ENCODE data around the gene TAS1R2.

Gene TAS1R2

DNA sequence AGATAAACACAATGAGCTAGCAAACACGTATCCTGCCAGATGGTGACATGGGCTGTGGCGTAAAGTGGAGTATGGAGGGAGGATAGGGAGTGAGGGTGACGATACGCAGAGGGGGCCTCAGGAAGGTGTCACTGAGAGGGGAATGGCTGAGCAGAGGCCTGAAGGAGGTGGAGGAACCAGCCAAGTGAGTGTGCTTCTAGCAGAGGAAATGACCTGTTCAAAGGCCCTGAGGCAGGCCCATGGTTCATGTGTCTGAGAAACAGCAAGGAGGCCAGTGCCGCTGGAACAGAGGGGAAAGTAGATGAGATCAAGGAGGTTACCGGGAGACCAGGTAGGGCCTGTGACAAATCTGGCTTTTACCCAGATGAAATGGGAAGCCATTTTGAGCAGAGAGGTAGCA, 36.0 kb downstream of the TAS1R2 start:
- DNase-seq (ENCODE audit: low read depth in 2 of 3, low spot score in 1 of 3), result no peak

DNA sequence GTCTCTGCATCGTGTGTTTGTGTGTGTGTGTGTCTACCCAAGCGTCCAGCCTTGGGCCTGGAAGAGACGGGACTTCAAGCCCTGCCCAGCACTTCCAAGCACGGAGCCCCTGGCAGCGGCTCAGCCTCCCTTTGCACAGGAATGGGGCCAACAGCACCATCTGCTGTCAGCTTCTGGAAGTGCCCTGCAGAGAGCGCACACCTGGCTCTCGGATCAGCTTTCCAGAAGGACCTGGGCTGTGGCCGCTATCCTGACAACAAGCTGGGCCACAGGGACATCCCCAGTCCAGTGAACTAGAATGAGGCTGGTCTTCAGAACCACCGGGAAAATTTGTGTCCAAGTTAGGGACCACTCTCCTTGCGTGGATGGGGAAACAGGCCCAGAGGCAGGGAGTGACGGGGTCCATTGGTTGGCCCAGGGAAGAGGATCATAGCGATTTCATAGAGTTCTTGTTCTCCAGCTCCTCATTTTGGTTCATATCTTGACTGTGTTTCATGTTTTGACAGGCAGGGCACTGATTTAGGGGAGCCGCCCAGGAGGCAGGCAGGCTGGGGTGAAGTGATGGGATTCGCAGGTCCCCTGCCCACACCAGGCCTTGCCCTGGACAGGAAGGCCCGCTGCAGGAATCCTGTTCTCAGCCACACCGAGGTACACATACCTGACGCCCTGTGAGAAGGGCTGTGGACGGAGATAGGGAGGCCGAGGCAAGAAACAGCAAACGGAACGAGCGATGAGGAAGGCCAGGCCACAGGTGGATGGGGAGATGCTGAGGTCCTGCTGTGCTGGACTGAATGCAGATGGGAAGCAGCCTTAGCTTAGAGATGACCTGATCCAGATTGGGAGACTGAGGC, 38.4 kb downstream of the TAS1R2 start:
- peak; percentile 49 to 74 (median 49) for DNase-seq (ENCODE audit: low read depth in 2 of 3, low spot score in 1 of 3)

DNA sequence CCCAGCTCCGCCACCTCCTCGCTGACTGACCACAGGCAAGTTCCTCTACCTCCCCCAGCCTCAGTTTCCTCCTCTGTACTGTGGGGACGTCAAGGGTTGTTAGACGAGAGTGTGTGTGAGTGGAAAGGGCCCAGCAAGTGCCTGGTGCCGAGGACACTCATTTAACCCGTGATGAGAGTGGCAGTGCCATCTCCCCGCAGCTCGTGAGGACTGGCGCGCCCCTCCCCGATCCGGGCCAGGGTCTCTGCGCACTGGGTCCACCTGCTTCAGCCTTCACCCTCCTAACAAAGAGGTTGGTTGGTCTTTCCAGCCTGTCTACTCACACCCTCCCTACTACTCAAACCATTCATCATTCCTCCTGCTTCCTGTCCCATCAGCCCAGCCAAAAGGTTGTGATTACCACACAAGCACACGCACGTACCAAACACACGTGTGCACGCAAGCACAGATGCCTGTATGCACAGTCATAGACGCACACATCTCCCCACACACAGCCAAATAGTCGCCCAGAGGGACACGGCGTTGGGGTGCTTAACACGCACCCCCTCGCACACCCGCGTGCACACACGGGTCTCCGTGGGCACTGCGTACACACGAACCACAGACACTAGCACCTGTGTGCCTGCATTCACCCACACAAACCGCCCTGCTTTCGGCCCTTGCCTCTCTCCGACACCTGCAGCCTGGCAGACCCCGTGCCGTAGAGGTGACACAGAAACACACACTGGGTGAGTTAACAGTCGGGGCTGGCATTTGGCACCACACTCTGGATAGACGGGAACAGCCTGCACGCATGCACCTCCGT, 39.3 kb downstream of the TAS1R2 start:
- no peak for DNase-seq (ENCODE audit: low read depth in 2 of 3, low spot score in 1 of 3)

DNA sequence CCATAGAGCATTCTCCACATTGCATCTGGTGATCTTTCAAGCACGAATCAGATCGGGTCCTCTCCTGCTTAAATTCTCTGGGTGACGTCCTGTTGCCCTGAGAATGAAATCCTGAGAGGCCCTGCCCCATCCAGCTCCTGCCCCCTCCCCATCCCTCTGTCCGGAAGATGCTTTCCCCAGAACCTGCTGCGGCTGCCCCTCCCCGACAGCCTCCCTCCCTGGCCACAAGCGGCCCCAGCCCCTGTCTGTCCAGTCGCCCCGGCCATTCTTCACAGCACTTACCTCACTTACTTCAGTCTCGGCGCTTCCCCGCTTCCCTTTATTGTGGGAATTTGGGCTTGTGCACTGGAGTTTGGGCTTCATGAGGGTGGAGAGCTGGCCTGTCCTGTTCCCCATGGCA, 40.3 kb downstream of the TAS1R2 start:
- DNase-seq (ENCODE audit: low read depth in 2 of 3, low spot score in 1 of 3), result no peak

DNA sequence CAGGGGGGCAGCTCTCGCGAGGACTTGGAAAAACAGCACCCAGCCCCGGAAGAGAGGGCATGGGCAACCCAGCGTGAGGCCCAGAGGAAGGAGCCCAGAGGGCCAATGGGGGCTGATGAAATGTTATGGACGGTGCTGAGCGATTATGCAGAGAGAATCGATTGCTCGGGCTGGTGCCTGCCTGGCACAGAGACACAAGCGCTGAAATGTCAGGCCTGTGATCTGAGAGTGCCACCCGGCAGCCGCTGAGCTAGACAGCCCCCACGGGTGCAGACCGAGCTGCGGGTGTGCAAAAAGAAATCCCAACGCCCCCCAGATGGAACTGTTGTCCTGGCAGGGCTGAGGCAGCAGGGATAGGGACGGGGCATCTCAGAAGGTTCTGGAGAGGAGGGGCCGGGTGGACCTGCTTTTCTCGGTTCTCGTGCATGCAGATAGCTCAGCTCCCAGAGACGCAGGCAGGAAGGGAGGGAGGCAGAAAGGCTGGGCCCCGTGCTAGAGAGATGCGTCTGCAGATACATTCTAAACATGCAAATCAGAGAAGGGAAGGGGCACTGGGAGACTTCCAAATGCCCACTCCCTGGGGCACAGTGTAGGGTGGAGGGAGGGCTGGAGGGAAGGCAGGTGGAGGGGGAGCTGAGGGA, 41.5 kb downstream of the TAS1R2 start:
- DNase-seq (ENCODE audit: low read depth in 2 of 3, low spot score in 1 of 3), result no peak

DNA sequence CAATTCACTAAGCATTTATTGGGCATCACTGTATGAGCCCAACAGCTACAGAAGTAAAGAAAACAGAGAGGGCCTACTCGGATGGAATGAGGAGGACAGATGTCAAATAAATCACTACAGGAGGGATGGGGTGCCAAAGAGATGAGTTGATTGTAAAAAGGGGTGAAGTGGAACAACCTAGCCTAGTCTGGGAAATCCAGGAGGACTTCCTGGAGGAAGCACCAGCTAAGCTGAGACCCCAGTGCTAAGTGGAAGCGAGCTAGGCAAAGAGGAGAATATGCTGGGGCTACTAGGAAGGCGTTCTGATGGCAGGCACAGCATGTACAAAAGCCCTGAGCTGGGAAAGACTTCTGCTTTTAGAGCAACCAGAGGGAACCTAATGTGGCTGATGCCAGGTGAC, 42.1 kb downstream of the TAS1R2 start:
- DNase-seq (ENCODE audit: low read depth in 2 of 3, low spot score in 1 of 3), result no peak

DNA sequence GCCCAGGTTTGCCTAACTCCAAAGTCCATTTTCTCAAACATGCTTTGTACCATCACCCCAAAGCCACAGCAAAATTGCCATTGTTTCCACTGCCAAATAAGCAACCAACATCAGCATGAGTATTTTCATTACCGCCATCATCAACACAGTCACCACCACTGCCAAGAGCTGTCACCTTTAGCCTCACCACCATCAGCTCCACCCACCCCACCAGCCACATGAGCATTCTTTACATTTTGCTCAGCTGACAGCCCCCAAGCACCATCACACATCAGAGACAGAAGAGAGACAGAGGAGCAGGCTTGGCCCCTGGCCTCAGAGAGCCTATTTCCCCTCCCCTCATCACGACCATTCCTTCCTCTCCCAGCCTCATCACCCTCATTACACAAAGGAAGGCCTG, 42.7 kb downstream of the TAS1R2 start:
- no peak for DNase-seq (ENCODE audit: low read depth in 2 of 3, low spot score in 1 of 3)

DNA sequence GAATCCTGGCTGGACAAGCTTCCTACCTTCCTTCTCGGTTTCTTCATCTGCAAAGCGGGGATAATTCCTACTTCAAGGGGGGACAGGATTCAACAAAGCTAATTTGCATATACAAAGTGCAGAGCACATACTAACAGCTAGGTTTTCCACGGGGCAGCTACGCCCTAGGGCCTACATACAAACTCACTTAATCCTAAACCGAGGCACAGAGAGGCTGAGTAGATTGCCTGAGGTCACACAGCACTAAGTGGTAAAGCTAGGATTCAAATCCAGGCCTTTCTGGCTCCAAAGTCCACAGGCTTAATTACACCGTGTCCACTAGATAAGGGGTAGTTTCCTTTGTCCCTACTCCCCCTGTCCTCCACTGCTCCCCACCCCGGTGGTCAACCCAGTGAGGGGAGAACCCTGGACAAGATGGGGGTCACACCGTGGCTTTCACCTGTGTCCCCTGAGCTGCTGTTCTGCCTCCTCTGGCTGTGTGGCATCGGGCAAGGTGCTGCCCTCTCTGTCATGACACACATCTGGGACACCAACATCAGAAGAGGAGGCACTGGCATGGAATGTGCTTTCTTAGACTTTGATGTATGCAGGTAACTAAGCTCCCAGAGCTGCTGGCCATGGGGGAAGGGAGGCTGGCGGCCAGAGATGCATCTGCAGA, 44.5 kb downstream of the TAS1R2 start:
- no peak for DNase-seq (ENCODE audit: low read depth in 2 of 3, low spot score in 1 of 3)

DNA sequence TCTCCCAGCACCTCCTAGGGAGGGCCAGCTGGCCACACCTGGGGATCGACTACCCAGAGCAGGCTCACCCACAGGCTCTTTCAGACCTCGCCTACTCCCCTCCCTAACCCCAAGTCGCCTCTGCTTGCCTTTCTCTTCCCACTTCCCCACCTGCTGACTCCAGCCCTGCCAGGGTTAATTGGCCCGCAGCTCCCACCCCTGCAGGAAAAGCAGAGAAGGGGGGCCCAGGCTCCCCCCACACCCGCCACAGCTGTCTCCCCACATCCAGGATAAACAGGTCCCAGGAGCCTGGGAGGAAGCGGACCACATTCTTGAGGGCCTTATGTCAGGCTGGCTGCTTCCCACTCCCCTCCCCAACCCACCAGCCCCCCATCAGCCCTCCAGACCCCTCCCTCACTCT, 45.0 kb downstream of the TAS1R2 start:
- DNase-seq (ENCODE audit: low read depth in 2 of 3, low spot score in 1 of 3), result no peak

DNA sequence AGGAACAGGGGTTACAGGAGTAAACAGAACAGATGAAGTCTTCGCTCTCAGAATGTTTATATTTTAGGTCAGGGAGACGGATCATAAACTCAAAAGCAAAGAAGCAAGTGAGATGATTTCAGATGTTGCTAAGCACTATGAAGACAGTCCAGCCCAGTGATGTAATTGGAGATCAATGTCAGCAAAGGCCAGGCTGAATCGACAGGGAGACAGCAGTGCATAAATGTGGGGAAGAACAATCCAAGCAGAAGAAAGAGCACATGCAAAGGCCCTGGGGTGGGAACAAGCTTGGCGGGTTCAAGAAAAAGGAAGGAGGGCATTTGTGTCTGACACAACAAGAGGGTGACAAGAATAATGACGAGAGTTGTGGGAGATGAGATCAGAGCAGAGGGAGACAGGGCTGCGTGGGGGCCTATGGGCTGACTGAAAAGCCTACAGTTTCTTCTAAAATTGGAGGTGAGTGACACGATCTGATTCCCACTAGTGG, 47.0 kb downstream of the TAS1R2 start:
- DNase-seq (ENCODE audit: low read depth in 2 of 3, low spot score in 1 of 3), result no peak

DNA sequence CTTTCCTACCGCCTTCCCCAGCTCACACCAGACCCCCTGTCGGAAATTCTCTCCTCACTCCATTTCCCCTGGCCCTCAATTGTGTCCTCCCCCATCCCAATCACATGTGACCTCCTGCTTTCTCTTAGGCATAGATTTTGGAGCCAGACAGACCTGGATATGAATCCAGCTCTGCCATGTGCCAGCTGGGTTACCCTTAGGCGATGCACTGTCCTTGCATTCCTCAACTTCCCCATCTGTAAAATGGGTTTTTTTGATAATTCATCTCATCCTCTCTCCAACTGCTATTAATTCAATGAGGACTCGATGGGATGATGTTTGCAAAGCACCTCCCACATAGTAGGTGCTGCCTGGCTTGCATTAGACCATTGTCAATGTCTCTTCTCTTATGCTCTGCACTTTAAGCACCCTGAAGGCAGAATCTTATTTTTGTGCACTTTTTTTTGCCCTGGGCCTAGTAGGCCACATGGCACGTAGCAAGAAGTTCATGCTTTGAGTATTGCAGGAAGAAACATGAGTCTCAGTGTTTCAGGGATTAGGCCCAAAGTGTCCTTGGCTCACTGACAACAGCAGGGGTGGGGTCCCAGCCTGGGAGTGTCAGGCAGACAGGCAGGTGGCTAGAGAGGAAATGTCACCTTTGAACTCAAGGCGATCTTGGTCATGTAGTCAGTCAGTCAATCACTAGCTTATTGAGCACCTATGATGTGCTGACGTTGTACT, 47.6 kb downstream of the TAS1R2 start:
- DNase-seq (ENCODE audit: low read depth in 2 of 3, low spot score in 1 of 3), result no peak

DNA sequence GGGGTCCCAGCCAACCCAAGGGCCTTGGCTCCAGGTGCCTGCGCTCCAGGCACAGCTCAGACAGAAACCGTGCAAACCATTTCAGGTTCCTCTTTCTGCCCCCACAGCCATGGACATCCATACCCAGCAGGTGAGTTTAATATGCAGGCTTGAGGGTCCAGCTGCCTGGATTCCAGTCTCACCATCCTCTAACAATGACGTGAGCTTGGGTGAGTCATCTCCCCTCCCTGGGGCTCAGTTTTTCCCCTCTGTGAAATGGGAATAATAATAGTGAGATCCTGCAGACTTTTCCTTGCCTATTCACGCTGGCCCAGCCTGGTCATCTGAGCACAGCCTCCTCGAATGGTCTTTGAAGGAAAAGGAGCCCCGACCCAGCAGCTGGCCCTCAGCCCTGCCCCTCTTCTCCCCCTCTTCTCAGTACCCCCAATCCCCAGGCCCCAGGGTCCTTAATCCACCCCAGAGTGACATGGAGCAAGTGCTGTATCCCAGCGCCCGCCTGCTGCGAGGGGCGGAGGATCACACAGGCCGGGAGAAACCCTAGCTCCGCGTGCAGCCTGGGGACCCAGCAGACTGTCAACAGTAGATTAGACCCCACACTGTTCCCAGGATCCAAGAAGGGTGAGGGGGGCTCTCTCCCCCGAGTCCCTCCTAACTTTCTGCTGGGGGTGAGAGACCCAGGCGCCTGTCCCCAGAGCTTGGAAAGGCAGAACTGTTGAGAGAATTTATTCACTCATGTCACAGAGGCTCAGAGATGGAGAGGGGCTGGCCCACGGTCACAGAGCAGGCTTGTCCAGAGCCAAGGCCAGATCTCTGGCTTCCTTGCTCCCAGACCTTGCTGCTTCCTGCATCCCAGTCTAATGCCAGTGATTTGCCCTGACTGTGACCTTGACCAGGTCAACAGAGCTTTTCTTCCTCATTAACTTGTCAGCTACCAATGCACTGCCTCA, 49.2 kb downstream of the TAS1R2 start:
- no peak for DNase-seq (ENCODE audit: low read depth in 2 of 3, low spot score in 1 of 3)

DNA sequence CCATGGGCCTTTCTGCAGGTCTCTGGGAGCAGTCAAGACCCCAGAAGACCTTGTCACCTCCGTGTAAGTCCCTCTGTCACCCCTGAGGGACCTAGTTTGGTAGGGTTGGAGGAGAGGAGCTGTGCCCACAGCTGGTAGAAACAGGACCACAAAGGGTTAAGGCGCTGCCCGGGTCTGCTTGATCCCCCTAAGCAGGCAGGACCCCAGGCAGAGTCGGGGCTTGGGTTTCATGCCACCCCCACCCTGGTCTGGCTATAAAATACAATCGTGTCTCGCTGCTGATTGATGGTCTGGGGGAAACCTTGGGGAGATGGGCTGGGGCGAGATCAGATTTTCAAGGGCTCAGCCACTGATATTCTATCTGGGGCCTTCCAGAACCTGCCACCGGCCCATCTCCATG, 50.9 kb downstream of the TAS1R2 start:
- no peak for DNase-seq (ENCODE audit: low read depth in 2 of 3, low spot score in 1 of 3)

DNA sequence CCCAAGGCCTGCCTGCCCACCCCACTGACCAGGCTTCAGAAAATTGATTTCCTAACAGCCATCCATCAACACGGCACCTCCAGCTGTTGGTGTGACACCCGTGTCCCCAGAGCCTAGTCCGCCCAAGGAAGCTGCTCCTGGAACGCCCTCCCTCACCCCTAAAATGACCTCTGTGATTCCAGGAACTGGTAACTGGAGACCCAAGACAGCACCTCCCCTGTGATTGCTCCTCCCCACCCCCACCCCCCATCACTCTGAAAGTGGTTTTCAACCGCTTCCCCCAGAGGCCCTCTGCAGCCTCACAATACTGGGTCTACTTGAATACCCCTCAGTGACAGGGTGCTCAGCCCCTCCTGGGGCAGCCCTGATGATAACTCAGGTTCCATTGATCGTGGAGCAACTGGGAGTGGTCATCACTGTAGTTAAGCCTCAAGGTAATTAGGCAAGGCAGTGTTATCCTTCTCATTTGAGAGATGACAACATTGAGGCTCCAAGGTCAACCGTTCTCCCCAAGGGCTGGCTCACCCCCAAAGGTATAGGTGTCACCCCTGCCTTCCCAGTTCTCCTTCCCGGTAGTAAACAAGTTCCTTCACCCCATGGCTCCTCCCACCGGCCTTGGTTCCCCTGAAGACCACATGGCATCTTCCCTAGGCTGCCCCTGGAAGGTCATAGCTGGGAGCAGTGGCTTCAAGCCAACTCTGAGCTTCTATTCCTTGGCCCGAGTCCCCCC, 52.0 kb downstream of the TAS1R2 start:
- DNase-seq (ENCODE audit: low read depth in 2 of 3, low spot score in 1 of 3), result no peak

DNA sequence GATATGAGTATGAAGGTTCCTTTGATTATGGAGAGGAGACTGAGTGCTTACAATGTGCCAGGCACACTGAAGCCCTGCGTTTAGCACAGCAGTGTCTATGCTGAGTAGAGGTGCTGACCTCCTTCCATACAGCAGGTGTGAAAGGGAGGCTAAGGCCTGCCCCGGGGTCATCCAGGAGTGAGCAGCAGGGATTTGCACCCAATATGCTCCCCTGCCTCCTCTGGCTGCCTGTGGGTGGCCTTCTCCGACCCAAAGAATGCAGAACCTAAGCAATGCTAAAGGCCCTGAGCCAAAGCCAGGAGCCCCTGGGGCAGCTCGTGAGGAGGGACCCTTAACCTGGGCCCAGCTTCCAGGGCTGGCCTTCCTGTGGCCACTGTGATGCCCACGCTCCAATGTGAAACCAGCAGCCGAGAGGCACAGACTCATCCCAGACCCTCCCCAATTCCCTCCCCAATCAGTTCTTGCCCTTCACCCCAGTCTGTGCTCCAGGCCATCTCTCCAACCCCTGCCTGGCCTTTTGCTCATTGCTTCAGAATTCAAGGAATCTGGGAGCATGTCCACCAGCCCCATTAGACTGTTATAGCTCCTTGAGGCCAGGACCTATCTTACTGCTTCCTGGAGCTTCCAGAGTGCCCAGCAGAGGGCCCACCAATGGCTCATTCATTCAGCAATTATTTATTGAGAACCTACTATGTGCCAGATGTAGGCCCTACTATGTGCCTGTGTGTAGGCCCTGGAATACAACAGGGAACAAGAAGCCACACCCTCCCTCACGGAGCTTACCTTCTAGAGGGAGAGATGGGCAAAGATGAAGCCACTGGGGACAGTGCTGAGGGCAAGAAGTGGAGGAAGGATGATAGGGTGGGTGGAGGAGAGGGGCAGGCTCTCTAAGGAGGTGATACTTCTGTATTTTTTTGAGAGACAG, 53.3 kb downstream of the TAS1R2 start:
- no peak for DNase-seq (ENCODE audit: low read depth in 2 of 3, low spot score in 1 of 3)

DNA sequence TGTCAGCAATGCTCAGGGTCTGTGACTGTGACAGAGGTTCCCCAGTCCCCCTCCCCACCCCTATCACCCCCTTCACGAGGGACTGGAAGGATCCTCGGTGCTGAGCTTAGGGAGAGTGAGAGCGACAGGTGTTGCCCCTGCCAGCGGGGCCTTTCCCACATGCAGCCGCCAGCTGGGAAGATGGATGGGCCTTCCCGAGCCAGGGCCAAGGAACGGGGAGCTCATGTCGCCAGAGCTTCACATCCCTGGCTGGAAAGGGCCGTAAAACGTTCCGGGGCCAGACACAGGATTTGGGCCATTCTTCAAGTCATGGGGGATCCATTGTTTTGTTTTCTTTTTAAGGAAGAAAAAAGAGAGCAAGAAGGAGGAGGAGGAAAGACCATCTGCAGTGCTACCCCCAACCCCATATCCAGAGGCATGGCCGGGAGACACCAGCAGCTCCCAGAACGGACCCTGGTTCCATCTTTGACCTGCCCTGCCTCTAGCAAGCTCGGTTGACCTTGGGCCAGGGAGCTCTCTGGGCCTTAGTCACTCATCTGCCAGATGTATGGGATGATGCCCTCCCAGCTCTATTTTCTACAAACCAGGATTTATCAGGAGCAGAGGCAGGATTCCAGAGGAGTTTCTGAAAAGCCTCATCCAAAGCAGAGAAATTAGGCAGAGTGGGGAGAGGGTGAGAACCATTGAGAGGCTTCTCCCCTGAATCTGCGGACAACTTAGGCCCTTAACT, 54.1 kb downstream of the TAS1R2 start:
- no peak for DNase-seq (ENCODE audit: low read depth in 2 of 3, low spot score in 1 of 3)

DNA sequence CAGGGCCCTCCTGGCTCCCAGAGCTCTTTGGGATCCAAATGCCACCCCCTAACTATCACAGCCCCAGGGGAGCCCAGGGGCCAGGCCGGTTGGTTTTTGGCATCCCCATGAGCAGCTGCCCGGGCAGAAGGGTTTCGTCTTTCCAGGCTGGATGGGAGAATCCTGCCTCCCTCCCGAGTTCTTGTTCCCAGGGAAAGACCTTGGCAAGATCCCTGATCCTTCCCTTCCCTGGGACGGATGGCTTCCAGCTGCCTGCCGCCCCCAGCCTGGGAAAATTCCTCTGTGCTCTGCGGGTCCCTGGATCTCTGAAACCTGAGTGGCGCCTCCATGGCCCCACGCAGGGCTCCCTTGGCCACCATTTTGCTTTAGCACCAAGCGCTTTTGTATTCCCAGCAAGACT, 55.6 kb downstream of the TAS1R2 start:
- no peak for DNase-seq (ENCODE audit: low read depth in 2 of 3, low spot score in 1 of 3)

All from stimulated activated CD4-positive, alpha-beta T cell treated with anti-CD3 and anti-CD28 coated beads, Interleukin-12 subunit alpha, Interleukin-12 subunit beta, amount 100 ng/mL, for 48 hours (primary cell).